Mammary epithelial cell (primary cell): ENCODE measurements around the gene IGF2BP3.

Source experiments
- EZH2 ChIP-seq: IDR thresholded peaks from 2 replicates; pipeline ENCODE4 v1.6.1; 2012; ENCODE audit warnings: low read length, inconsistent platforms, borderline replicate concordance
- TF ChIP-seq, protein P1 (sequence below), 2 donors: IDR thresholded peaks in 1 of 2; conservative IDR thresholded peaks in 1 of 2; 2 replicates each; pipeline ENCODE4 v1.5.1; 2011 to 2012; ENCODE audit warnings: inconsistent platforms in 2 of 2, low read length in 2 of 2, mild to moderate bottlenecking in 2 of 2, control low read depth in 1 of 2, low read depth in 1 of 2; ENCODE audit not compliant: insufficient read depth in 1 of 2; ENCODE audit errors: extremely low read depth in 1 of 2

DNA sequence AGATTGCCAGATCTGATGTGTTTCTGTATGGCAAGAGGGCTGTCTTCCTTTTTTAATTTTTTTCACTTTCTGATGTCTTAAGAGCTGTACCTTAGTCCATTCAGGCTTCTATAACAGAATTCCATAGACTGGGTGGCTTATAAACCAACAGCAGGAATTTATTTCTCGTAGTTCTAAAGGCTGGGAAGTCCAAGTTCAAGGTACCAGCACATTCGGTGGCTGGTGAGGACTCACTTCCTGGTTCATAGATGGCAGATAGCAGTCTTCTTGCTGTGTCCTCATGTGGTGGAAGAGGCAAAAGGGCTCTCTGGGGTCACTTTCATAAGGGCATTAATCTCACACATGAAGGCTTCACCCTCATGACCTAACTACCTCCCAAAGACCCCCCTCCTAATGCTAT is 202.9 kb downstream of the IGF2BP3 start:
- TF ChIP-seq, protein P1, sequence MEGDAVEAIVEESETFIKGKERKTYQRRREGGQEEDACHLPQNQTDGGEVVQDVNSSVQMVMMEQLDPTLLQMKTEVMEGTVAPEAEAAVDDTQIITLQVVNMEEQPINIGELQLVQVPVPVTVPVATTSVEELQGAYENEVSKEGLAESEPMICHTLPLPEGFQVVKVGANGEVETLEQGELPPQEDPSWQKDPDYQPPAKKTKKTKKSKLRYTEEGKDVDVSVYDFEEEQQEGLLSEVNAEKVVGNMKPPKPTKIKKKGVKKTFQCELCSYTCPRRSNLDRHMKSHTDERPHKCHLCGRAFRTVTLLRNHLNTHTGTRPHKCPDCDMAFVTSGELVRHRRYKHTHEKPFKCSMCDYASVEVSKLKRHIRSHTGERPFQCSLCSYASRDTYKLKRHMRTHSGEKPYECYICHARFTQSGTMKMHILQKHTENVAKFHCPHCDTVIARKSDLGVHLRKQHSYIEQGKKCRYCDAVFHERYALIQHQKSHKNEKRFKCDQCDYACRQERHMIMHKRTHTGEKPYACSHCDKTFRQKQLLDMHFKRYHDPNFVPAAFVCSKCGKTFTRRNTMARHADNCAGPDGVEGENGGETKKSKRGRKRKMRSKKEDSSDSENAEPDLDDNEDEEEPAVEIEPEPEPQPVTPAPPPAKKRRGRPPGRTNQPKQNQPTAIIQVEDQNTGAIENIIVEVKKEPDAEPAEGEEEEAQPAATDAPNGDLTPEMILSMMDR (conservative IDR thresholded peaks at IDR 0.05 in 1 of 2, IDR thresholded peaks at IDR 0.05 in 1 of 2; ENCODE audit: extremely low read depth in 1 of 2, insufficient read depth in 1 of 2, low read depth in 1 of 2, low read length in 2 of 2): no peak
- no peak for TF ChIP-seq EZH2
